ENCODE measurements around the gene ZNF202. TPM values are rescaled to one million over a fixed set of nuclear protein-coding genes. Genes with fewer than 3 reads are reported as not detected.
A peak's percentile ranks its signal among the peaks of the same experiment; 100 is the strongest.
"Not testable (repeated sequence)": the region's sequence is repeated elsewhere in the genome, so short reads cannot be mapped to it uniquely, and the experiment has no call there.

The ZNF202 gene
- total RNA-seq, 2 experiments from 2014 or later: 6.8 to 8.0 TPM

DNA sequence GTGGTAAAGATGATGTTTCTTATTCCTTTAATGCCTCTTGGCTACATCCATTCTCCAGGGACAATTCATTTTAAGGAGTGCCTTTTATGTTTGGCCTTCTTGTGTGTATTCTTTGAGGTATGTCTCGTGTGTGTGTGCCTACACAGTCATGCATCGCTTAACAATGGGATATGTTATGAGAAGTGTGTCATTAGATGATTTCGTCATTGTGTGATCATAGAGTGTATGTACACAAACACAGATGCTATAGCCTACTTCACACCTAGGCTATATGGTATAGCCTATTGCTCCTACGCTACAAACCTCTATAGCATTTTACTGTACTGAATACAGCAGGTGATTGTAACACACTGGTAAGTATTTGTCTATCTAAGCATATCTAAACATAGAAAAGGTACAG lies 23.0 kb downstream of the ZNF202 start:
- Mint-ChIP-seq H3K4me3 (no peak overlapping the region), H3K27ac (no peak overlapping the region), H3K36me3 (ENCODE audit: low read depth) (no peaks in the 10 kb centered on the region), H3K4me1 (ENCODE audit: low read depth) (no peaks in the 10 kb centered on the region), H3K9me3 (no peaks in the 10 kb centered on the region), H3K27me3 (peaks cover 24% of the 10 kb centered on the region)
- DNase-seq: no peak
- CTCF ChIA-PET: interaction anchor here (0.6 kb wide), 1 partner anchor 443 kb away, joined by 3 read pairs; no protein-coding TSS in a partner anchor
- POLR2A ChIA-PET: no interaction called here
- Histone ChIP-seq H3K9me3 (ENCODE audit: control insufficient read depth in 1 of 2, insufficient read depth in 1 of 2, low read length in 2 of 2) (no peaks in the 10 kb centered on the region), H3K4me3 (ENCODE audit: low read length) (no peak overlapping the region), H3K36me3 (ENCODE audit: insufficient read depth, low read length) (no peaks in the 10 kb centered on the region), H3K4me1 (ENCODE audit: insufficient read depth, low read length) (no peaks in the 10 kb centered on the region), H3K27ac (ENCODE audit: low read depth in 1 of 2, low read length in 2 of 2) (no peak overlapping the region), H3K27me3 (ENCODE audit: control insufficient read depth in 1 of 2, insufficient read depth in 2 of 2, low read length in 2 of 2) (peaks cover 0 to 7% of the 10 kb centered on the region in 2 experiments)
- TF ChIP-seq, protein P1, sequence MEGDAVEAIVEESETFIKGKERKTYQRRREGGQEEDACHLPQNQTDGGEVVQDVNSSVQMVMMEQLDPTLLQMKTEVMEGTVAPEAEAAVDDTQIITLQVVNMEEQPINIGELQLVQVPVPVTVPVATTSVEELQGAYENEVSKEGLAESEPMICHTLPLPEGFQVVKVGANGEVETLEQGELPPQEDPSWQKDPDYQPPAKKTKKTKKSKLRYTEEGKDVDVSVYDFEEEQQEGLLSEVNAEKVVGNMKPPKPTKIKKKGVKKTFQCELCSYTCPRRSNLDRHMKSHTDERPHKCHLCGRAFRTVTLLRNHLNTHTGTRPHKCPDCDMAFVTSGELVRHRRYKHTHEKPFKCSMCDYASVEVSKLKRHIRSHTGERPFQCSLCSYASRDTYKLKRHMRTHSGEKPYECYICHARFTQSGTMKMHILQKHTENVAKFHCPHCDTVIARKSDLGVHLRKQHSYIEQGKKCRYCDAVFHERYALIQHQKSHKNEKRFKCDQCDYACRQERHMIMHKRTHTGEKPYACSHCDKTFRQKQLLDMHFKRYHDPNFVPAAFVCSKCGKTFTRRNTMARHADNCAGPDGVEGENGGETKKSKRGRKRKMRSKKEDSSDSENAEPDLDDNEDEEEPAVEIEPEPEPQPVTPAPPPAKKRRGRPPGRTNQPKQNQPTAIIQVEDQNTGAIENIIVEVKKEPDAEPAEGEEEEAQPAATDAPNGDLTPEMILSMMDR (IDR thresholded peaks at IDR 0.05): no peak
- intact Hi-C loops (cut with DNase I, micrococcal nuclease): no loop called here
- no peak for ATAC-seq (ENCODE audit: poor library complexity)

DNA sequence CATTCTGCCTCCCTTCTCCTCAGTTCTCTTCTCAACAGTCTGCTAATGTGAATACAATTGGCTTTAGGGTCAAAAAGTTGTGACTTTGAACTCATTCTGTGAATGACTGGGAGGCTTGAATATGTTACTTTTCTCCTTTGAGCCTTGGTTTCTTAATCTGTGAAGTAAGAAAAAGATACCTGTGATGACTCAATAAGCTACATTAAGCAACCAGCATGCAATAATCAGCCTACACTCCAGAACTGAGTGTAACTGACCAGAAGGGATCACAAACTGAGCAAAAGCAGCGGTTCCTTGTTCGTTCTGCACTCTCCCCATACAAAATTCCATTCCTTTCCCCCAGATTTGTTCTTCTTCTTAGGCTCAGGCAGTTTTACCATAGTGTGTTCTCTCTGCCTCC lies 23.4 kb downstream of the ZNF202 start:
- H3K27me3 ChIP-seq (ENCODE audit: control insufficient read depth in 1 of 2, insufficient read depth in 2 of 2, low read length in 2 of 2): peaks cover 0 to 7% of the 10 kb centered on the region in 2 experiments
- intact Hi-C loops (cut with DNase I, micrococcal nuclease): no loop called here
- no peak for DNase-seq
- no peak overlapping the region for H3K27ac ChIP-seq (ENCODE audit: low read depth in 1 of 2, low read length in 2 of 2)
- ChIA-PET POLR2A (no interaction called here), CTCF (no interaction called here)
- H3K4me1 ChIP-seq (ENCODE audit: insufficient read depth, low read length): no peaks in the 10 kb centered on the region
- no peaks in the 10 kb centered on the region for H3K9me3 Mint-ChIP-seq
- peaks cover 24% of the 10 kb centered on the region for H3K27me3 Mint-ChIP-seq
- H3K9me3 ChIP-seq (ENCODE audit: control insufficient read depth in 1 of 2, insufficient read depth in 1 of 2, low read length in 2 of 2): no peaks in the 10 kb centered on the region
- no peaks in the 10 kb centered on the region for H3K4me1 Mint-ChIP-seq (ENCODE audit: low read depth)
- TF ChIP-seq, protein P1 (IDR thresholded peaks at IDR 0.05): no peak
- H3K36me3 Mint-ChIP-seq (ENCODE audit: low read depth): no peaks in the 10 kb centered on the region
- no peak overlapping the region for H3K27ac Mint-ChIP-seq
- no peaks in the 10 kb centered on the region for H3K36me3 ChIP-seq (ENCODE audit: insufficient read depth, low read length)
- H3K4me3 ChIP-seq (ENCODE audit: low read length): no peak overlapping the region
- H3K4me3 Mint-ChIP-seq: no peak overlapping the region
- ATAC-seq (ENCODE audit: poor library complexity): no peak

GRCh38 chr11:123712627-123713026 lies 28.8 kb downstream of the ZNF202 start:
- CTCF ChIA-PET; DNase-seq; H3K9me3 ChIP-seq (ENCODE audit: control insufficient read depth in 1 of 2, insufficient read depth in 1 of 2, low read length in 2 of 2); ATAC-seq (ENCODE audit: poor library complexity); H3K36me3 Mint-ChIP-seq (ENCODE audit: low read depth); POLR2A ChIA-PET; intact Hi-C loops (cut with DNase I, micrococcal nuclease); H3K27ac Mint-ChIP-seq; H3K4me3 Mint-ChIP-seq; H3K27me3 ChIP-seq (ENCODE audit: control insufficient read depth in 1 of 2, insufficient read depth in 2 of 2, low read length in 2 of 2); H3K4me1 ChIP-seq (ENCODE audit: insufficient read depth, low read length); H3K36me3 ChIP-seq (ENCODE audit: insufficient read depth, low read length); H3K4me1 Mint-ChIP-seq (ENCODE audit: low read depth); H3K9me3 Mint-ChIP-seq; H3K27ac ChIP-seq (ENCODE audit: low read depth in 1 of 2, low read length in 2 of 2); H3K4me3 ChIP-seq (ENCODE audit: low read length): not testable (repeated sequence)
- peaks cover 22% of the 10 kb centered on the region for H3K27me3 Mint-ChIP-seq

- Histone ChIP-seq H3K36me3 (ENCODE audit: insufficient read depth, low read length) (no peaks in the 10 kb centered on the region), H3K4me3 (ENCODE audit: low read length) (no peak overlapping the region), H3K27ac (ENCODE audit: low read depth in 1 of 2, low read length in 2 of 2) (no peak overlapping the region), H3K4me1 (ENCODE audit: insufficient read depth, low read length) (no peaks in the 10 kb centered on the region), H3K9me3 (ENCODE audit: control insufficient read depth in 1 of 2, insufficient read depth in 1 of 2, low read length in 2 of 2) (no peaks in the 10 kb centered on the region), H3K27me3 (ENCODE audit: control insufficient read depth in 1 of 2, insufficient read depth in 2 of 2, low read length in 2 of 2) (no peaks in the 10 kb centered on the region)
- Mint-ChIP-seq H3K4me1 (ENCODE audit: low read depth) (no peaks in the 10 kb centered on the region), H3K27ac (no peak overlapping the region), H3K27me3 (peaks cover 14% of the 10 kb centered on the region), H3K9me3 (no peaks in the 10 kb centered on the region), H3K4me3 (no peak overlapping the region), H3K36me3 (ENCODE audit: low read depth) (no peaks in the 10 kb centered on the region)
- DNase-seq (peak; percentile 21 to 77 (median 54)), ATAC-seq (ENCODE audit: poor library complexity) (peak; percentile 78)
- intact Hi-C loops (cut with DNase I, micrococcal nuclease): loop anchor here (1.0 to 2.0 kb wide), 4 partner anchors 26 to 127 kb away; no protein-coding TSS in a partner anchor
- ChIA-PET CTCF (interaction anchor here (0.6 to 2.0 kb wide), 7 partner anchors 9 to 127 kb away, joined by 3 to 16 read pairs (median 7); no protein-coding TSS in a partner anchor), POLR2A (no interaction called here)
- TF ChIP-seq, protein P1 (IDR thresholded peaks at IDR 0.05): peak; percentile 76
Measured at GRCh38 chr11:123707606-123708205, 33.8 kb downstream of the ZNF202 start.

All from CD4-positive, alpha-beta T cell (primary cell).